LNCaP clone FGC (cell line): ENCODE data around the gene RFX3.

Source experiments
- DNase-seq: peaks from one replicate; pipeline ENCODE4 v3.0.0-alpha.2; 2011; ENCODE audit warnings: low read depth
- H3K4me3 ChIP-seq: 2 replicates; pipeline ENCODE4 v1.5.1; 2011; ENCODE audit warnings: mild to moderate bottlenecking, low read depth, low read length, control low read depth
- TF ChIP-seq, protein P1 (sequence below): IDR thresholded peaks from 2 replicates; pipeline ENCODE4 v1.5.1; 2012; ENCODE audit warnings: mild to moderate bottlenecking; ENCODE audit not compliant: control insufficient read depth, insufficient read depth; ENCODE audit errors: extremely low read depth

Gene RFX3

DNA sequence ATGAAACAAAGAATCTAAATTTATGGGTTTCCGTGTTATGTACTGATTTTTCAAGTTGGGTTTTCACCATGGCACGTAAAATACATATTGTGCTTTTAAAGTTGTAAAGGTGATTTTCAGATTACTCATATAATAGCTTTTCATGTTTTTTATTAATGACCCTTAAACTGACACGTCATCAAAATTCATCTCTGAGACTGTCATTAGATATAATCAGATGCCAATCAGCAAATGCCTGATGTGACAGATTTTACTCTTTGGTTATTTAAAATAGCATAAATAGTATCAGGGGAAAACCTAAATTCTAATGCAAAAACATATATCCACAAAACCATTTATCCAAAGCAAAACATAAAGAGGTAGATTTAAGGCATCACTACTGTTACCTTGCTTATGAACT is 11.0 kb downstream of the RFX3 start:
- H3K4me3 ChIP-seq = no peak overlapping the region
- TF ChIP-seq, protein P1, sequence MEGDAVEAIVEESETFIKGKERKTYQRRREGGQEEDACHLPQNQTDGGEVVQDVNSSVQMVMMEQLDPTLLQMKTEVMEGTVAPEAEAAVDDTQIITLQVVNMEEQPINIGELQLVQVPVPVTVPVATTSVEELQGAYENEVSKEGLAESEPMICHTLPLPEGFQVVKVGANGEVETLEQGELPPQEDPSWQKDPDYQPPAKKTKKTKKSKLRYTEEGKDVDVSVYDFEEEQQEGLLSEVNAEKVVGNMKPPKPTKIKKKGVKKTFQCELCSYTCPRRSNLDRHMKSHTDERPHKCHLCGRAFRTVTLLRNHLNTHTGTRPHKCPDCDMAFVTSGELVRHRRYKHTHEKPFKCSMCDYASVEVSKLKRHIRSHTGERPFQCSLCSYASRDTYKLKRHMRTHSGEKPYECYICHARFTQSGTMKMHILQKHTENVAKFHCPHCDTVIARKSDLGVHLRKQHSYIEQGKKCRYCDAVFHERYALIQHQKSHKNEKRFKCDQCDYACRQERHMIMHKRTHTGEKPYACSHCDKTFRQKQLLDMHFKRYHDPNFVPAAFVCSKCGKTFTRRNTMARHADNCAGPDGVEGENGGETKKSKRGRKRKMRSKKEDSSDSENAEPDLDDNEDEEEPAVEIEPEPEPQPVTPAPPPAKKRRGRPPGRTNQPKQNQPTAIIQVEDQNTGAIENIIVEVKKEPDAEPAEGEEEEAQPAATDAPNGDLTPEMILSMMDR = no peak
- DNase-seq = no peak

DNA sequence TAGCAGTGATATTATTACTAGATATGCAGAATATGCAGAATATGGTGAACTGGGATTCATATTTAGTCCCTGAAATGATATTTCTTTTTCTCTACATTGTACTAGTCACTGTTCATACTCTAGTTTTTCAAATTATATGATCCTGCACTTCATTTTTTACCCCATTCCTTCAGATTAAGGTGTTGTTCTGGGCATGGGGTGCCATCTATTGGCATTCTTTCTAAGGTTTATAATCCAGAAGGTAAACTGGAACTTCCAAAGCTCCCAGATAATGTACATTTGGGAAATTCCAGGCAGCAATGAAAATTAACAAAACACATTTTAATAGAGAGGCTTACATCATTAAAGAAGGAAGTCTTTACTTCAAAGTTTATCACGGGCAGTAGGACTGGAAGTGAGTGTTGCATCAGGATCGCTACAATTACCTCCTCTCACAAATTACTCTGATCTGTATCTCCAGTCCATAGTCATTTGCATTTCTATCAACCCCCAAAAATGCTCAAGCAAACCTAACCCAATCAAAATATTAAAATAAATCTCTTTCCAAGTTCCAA is 12.5 kb downstream of the RFX3 start:
- H3K4me3 ChIP-seq = no peak overlapping the region
- TF ChIP-seq, protein P1 = no peak
- no peak for DNase-seq

DNA sequence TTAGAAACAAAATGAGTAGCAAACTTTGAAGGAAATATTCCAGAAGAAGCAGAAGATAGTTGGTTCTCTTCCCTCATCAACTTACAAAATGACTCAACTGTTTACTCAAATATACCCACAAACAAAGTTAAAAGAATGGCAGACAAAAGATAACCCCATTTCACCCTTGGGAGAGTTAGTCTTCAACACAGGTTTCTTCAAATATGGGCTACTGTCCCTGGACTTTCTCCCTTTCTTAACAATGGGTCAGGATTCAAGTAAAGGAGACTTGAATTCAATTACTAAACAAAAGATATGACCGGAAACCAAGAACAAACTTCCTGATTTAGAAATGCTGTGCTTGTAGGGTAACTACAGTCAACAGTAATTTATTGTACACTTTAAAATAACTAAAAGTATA is 14.2 kb downstream of the RFX3 start:
- H3K4me3 ChIP-seq = no peak overlapping the region
- TF ChIP-seq, protein P1 = no peak
- DNase-seq = no peak

DNA sequence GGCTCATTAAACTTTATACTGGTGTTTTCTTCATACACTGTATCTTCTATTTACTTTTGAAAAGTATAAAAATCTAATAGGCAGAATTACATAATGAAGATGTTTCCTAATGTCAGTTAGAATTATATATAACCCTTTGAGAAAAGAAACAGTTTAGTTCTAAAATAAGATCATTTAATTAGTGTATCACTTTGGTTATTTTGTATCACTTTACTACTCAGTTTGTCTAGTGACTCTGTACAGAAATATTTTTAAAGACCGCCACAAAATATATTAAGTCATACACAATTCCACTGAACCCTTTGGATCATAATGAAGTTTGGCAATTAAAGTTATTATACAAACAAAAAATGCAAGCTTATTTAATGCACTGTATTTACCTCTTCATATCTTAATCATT is 15.0 kb downstream of the RFX3 start:
- TF ChIP-seq, protein P1 = no peak
- no peak overlapping the region for H3K4me3 ChIP-seq
- no peak for DNase-seq

DNA sequence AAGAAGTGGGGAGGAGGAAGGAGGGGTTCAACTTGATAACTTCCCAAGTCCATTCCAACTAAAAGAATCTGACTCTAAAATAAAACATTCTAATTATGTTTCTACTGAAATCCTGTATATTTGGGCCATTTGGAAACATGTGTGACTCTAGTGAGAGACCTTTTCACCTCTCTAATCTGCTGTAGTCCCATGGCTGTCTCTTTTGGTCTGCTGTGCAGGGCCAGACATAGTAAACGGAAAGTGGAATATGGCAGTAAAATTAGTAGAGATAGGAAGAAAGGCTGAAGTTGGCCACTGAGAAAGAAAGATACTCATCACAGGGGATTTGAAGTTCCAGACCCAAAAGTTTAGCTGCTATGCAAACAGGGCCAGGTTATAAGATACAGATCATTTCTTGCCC is 15.9 kb downstream of the RFX3 start:
- TF ChIP-seq, protein P1 = no peak
- H3K4me3 ChIP-seq = no peak overlapping the region
- DNase-seq = no peak

DNA sequence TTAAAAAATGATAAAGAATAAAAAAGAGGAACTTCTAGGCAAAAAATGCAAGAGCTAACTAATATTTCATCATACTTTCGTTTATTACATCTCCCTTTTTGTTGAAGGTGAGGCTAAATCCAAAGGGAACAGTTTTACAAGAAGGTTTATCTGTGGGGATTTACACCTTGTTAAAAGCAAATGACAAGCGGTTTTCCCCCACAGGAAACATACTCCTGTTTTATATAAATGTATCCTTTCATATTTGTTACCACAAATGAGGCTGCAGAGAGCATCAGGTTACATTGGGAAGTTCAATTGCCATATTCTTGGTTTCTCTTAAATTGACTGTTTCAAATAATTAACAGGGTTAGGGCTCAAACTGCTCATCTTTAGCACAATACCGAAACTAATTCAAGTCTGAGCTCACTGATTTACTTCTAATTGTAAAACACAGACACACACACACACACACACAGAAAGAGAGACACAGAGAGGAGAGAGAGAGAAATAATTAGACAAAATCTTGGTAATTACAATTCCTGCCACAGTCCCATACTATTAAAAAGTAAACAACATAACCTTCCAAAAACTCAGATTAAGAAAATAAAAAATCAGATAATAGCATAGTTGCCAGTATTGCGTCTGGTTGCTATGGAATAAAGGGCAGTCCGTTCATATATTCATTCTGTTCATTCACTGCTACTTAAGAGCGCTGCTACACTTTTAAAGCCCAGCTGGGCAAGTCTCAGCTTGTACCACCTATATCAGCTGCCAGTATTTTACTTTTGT is 17.1 kb downstream of the RFX3 start:
- H3K4me3 ChIP-seq = peak overlapping the region; percentile 37
- no peak for DNase-seq
- TF ChIP-seq, protein P1 = no peak

GRCh38 chr9:3508078-3508431 is 17.7 kb downstream of the RFX3 start:
- no peak for DNase-seq
- peak overlapping the region; percentile 8; the same call in 1 of the 2 replicates for H3K4me3 ChIP-seq
- TF ChIP-seq, protein P1 = no peak
